ENCODE measurements around the gene HOXC10. TPM values are rescaled to one million over a fixed set of nuclear protein-coding genes. Genes with fewer than 3 reads are reported as not detected.

HOXC10 gene
- polyA plus RNA-seq, 1 donor (not counting 4 experiments of a cell fraction or from before 2014, with no cell fraction given) = 14.1 TPM

DNA sequence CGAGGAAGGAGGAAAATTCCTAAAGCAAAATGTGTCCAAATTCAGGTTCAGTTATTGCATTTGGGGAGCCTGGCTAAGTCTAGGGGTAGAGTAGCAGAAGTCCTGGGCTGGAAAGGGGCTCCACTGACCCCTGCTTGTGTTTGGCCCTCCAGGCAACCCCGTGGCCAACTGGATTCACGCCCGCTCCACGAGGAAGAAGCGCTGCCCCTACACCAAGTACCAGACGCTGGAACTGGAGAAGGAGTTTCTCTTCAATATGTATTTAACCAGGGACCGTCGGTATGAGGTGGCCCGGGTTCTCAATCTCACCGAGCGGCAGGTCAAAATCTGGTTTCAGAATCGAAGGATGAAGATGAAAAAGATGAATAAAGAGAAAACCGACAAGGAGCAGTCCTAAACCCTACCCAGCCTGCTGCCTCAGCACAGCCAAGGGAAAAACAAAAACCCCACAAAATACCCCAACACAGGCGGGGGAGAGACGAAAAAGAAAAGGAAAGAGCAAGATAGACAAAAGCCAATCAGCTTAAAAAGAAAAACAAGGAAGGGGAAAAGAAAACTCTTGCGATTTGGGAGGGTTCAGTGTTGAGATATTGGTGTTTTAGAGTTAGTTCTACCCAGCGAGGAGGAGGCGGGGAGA lies 17.4 kb downstream of the HOXC10 start:
- Histone ChIP-seq H3K27ac (ENCODE audit: control insufficient read depth, insufficient read depth, low read length) (no peak overlapping the region), H3K4me3 (ENCODE audit: control insufficient read depth in 2 of 3, extremely low read depth in 1 of 3, insufficient read depth in 2 of 3, low read depth in 1 of 3, low read length in 3 of 3) (no peak overlapping the region), H3K9ac (ENCODE audit: control insufficient read depth, extremely low read depth, insufficient read depth, low read length) (no peak overlapping the region), H3K79me2 (ENCODE audit: control insufficient read depth, insufficient read depth, low read length) (peaks cover 53% of the 10 kb centered on the region), H3K9me3 (ENCODE audit: control insufficient read depth, low read depth, low read length) (no peaks in the 10 kb centered on the region), H2AFZ (ENCODE audit: control insufficient read depth, low read length) (no peak overlapping the region), H3K27me3 (ENCODE audit: control insufficient read depth, extremely low read depth, insufficient read depth, low read length) (no peaks in the 10 kb centered on the region), H3K36me3 (ENCODE audit: control insufficient read depth in 2 of 2, extremely low read depth in 1 of 2, insufficient read depth in 2 of 2, low read length in 2 of 2) (peaks cover 2 to 6% of the 10 kb centered on the region in 2 experiments), H3K9me1 (ENCODE audit: control insufficient read depth, extremely low read depth, insufficient read depth, low read length) (no peaks in the 10 kb centered on the region), H3K4me2 (ENCODE audit: control insufficient read depth, extremely low read depth, insufficient read depth, low read depth, low read length) (no peak overlapping the region), H4K20me1 (ENCODE audit: control insufficient read depth, extremely low read depth, insufficient read depth, low read length) (no peaks in the 10 kb centered on the region), H3K4me1 (ENCODE audit: control insufficient read depth, extremely low read depth, insufficient read depth, low read length) (peaks cover 23% of the 10 kb centered on the region)
- DNase-seq (ENCODE audit: low read depth, low spot score) = no peak
- no peak for FAIRE-seq
- dilution Hi-C loops (cut with MboI; ENCODE audit: extremely low pct_ligation_motif_present, low sequenced_read_pairs) = no loop called here
- TF ChIP-seq, protein P1, sequence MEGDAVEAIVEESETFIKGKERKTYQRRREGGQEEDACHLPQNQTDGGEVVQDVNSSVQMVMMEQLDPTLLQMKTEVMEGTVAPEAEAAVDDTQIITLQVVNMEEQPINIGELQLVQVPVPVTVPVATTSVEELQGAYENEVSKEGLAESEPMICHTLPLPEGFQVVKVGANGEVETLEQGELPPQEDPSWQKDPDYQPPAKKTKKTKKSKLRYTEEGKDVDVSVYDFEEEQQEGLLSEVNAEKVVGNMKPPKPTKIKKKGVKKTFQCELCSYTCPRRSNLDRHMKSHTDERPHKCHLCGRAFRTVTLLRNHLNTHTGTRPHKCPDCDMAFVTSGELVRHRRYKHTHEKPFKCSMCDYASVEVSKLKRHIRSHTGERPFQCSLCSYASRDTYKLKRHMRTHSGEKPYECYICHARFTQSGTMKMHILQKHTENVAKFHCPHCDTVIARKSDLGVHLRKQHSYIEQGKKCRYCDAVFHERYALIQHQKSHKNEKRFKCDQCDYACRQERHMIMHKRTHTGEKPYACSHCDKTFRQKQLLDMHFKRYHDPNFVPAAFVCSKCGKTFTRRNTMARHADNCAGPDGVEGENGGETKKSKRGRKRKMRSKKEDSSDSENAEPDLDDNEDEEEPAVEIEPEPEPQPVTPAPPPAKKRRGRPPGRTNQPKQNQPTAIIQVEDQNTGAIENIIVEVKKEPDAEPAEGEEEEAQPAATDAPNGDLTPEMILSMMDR (optimal IDR thresholded peaks at IDR 0.05 in 1 of 3, IDR thresholded peaks at IDR 0.05 in 1 of 3, conservative IDR thresholded peaks at IDR 0.05 in 1 of 3; ENCODE audit: extremely low read depth in 1 of 3, insufficient read depth in 2 of 3, low read length in 3 of 3) = no peak
- no peak for TF ChIP-seq EZH2 (IDR thresholded peaks at IDR 0.05; ENCODE audit: low read length)

DNA sequence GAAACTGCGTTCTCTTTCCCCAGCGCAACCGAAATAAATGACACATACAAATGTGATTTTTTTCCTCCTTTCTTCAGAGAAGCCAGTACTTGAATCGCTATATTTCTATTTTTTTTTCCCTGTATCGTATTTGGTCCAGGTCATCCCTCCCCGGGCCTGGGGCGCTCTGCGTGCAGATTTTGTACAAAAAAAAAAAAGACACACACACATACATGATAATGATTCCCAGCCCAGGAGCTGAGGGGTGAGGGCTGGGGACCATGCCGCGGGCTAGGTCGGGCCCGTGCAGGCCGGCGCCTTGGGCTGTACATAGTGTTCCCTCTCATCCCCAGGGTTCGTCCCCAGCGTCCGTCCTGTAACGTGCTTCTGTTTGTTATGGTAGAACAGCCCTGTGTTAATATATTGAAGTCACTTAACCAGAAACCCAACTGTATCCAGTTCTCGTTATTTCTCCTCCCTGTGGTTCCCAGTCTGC lies 18.0 kb downstream of the HOXC10 start:
- Histone ChIP-seq H3K27ac (ENCODE audit: control insufficient read depth, insufficient read depth, low read length) (no peak overlapping the region), H3K4me2 (ENCODE audit: control insufficient read depth, extremely low read depth, insufficient read depth, low read depth, low read length) (no peak overlapping the region), H2AFZ (ENCODE audit: control insufficient read depth, low read length) (no peak overlapping the region), H3K79me2 (ENCODE audit: control insufficient read depth, insufficient read depth, low read length) (peaks cover 52% of the 10 kb centered on the region), H3K4me1 (ENCODE audit: control insufficient read depth, extremely low read depth, insufficient read depth, low read length) (peaks cover 18% of the 10 kb centered on the region), H3K9ac (ENCODE audit: control insufficient read depth, extremely low read depth, insufficient read depth, low read length) (no peak overlapping the region), H3K9me3 (ENCODE audit: control insufficient read depth, low read depth, low read length) (no peaks in the 10 kb centered on the region), H3K27me3 (ENCODE audit: control insufficient read depth, extremely low read depth, insufficient read depth, low read length) (no peaks in the 10 kb centered on the region), H3K36me3 (ENCODE audit: control insufficient read depth in 2 of 2, extremely low read depth in 1 of 2, insufficient read depth in 2 of 2, low read length in 2 of 2) (peaks cover 2 to 6% of the 10 kb centered on the region in 2 experiments), H4K20me1 (ENCODE audit: control insufficient read depth, extremely low read depth, insufficient read depth, low read length) (no peaks in the 10 kb centered on the region), H3K4me3 (ENCODE audit: control insufficient read depth in 2 of 3, extremely low read depth in 1 of 3, insufficient read depth in 2 of 3, low read depth in 1 of 3, low read length in 3 of 3) (no peak overlapping the region), H3K9me1 (ENCODE audit: control insufficient read depth, extremely low read depth, insufficient read depth, low read length) (no peaks in the 10 kb centered on the region)
- TF ChIP-seq, protein P1 (optimal IDR thresholded peaks at IDR 0.05 in 1 of 3, IDR thresholded peaks at IDR 0.05 in 1 of 3, conservative IDR thresholded peaks at IDR 0.05 in 1 of 3; ENCODE audit: extremely low read depth in 1 of 3, insufficient read depth in 2 of 3, low read length in 3 of 3) = no peak
- no peak for TF ChIP-seq EZH2 (IDR thresholded peaks at IDR 0.05; ENCODE audit: low read length)
- no peak for DNase-seq (ENCODE audit: low read depth, low spot score)
- FAIRE-seq = no peak
- dilution Hi-C loops (cut with MboI; ENCODE audit: extremely low pct_ligation_motif_present, low sequenced_read_pairs) = no loop called here

Data from keratinocyte (primary cell).